IgD-negative memory B cell (primary cell): ENCODE measurements around the gene MYCBPAP. TPM values are rescaled to one million over a fixed set of nuclear protein-coding genes. Genes with fewer than 3 reads are reported as not detected.
A peak's percentile ranks its signal among the peaks of the same experiment; 100 is the strongest.

ENCODE experiments used
- H3K27ac Mint-ChIP-seq, 3 donors: one replicate each; pipeline ENCODE4 v1.8.0; 2020 to 2022; ENCODE audit warnings: mild to moderate bottlenecking in 3 of 3, mixed read lengths in 3 of 3, moderate library complexity in 1 of 3
- H3K27me3 Mint-ChIP-seq: one replicate; pipeline ENCODE4 v1.8.0; 2021; ENCODE audit warnings: mixed read lengths
- H3K36me3 Mint-ChIP-seq: one replicate; pipeline ENCODE4 v1.8.0; 2020; ENCODE audit warnings: mild to moderate bottlenecking, mixed read lengths
- H3K4me1 Mint-ChIP-seq, 3 donors: one replicate each; pipeline ENCODE4 v1.8.0; 2020 to 2022; ENCODE audit warnings: mixed read lengths in 3 of 3, mild to moderate bottlenecking in 1 of 3
- H3K4me3 Mint-ChIP-seq, 4 donors: one replicate each; pipeline ENCODE4 v1.8.0; 2020 to 2022; ENCODE audit warnings: mild to moderate bottlenecking in 4 of 4, mixed read lengths in 4 of 4, moderate library complexity in 3 of 4
- H3K9me3 Mint-ChIP-seq, 3 donors: one replicate each; pipeline ENCODE4 v1.8.0; 2020 to 2021; ENCODE audit warnings: mixed read lengths in 3 of 3, mild to moderate bottlenecking in 1 of 3
- polyA plus RNA-seq: library from polyadenylated mRNA; unstranded; fragments of 300-500 nt; fragmentation: Illumina TruSeq; gene quantifications from one replicate; pipeline ENCODE4 v1.2.3, GENCODE V29; 2021

MYCBPAP gene
- polyA plus RNA-seq, 1 donor from 2014 or later, result 1.3 TPM

DNA sequence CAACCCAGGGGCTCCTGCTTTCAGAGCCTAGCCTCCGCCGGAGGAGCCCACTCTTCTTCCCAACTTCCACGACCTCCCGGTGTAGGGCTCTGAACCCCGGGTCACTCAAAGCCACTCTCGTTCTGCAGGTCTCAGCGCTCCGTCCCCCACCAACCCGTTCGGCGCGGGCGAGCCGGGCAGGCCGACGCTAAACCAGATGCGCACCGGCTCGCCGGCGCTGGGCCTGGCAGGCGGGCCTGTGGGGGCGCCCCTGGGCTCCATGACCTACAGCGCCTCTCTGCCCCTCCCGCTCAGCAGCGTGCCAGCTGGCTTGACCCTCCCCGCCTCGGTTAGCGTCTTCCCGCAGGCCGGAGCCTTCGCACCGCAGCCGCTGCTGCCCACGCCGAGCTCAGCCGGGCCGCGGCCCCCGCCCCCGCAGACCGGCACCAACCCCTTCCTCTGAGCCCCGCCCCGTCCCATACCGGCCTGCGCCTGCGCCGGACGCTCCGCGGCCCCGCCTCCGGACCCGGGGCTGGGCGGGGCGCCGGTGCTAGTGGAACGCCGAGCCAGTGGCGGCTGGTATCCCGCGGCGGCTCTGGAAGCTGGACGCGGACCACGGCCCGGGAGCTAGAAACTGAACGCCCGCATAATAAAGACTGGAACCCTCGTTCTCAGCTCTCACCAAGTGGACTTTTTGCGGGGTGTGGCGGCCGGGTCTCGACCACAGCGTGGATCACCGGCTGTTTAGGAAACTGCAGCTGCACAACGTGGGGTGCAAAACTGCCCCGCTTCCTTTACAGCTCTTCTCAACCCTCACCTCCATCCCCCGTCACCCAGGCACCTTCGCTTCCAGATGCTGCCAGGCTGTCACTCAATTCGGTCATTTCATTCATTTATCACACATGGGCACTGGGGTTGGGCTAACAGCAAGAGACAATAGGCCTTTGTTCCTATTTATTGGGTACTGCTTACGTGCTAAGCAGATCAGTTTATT, 33.8 kb downstream of the MYCBPAP start:
- peak overlapping the region in 2 of 3 donors; percentile 11 to 86 for H3K27ac Mint-ChIP-seq
- H3K36me3 Mint-ChIP-seq, result no peaks in the 10 kb centered on the region
- peaks cover 0 to 1% (median 0%) of the 10 kb centered on the region in 3 donors for H3K9me3 Mint-ChIP-seq
- peak overlapping the region; percentile 81 to 95 (median 89) for H3K4me3 Mint-ChIP-seq
- peaks cover 1% of the 10 kb centered on the region for H3K27me3 Mint-ChIP-seq
- peaks cover 9 to 18% (median 10%) of the 10 kb centered on the region in 3 donors for H3K4me1 Mint-ChIP-seq

DNA sequence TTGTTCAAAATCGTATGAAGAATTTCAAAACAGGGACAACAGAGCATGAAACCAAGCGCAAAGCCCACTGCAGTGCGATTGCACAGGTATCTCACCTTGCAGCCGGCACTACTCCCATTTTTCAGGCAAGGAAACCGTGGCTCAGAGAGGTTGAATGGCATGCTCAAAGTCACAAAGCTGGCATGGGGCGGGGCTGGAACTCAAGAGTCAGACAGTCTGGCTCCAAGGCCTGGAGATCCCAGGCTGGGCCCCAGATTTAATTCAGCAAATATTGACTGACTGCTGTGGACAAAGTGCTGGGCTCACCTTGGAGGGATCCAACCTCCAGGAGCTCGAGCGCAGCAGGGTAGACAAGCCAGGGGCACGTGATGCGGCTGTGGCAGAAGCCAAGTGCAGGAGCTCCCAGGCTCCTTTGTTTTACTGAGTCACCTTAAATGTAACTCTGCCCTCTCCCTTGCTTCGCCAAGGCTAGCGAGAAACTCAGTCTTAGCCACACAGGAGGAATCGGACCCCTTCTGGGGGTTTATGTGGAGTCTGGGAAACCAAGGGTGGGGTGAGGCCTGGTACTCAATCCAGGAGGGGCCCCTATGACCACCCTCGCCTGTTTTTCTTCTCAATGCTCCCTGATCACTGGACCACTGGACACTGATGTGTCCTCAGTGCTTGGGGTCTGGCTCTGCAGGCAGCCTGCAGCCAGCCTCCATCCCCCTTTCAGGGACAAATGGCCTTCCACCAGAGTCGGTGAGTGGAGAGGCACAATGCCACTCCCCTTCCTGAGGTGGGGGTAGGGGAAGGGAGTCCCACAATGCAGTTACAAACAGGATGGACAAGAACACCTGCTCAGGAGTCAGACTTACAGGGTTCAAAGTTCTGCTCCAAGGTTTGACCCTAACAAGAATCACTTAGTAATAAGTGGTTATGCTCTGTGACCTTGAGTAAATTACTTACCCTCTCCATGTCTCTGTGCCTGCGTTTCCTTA, 34.8 kb downstream of the MYCBPAP start:
- Mint-ChIP-seq H3K27ac (peak overlapping the region; percentile 40 to 56 (median 43)), H3K9me3 (peaks cover 0 to 1% (median 0%) of the 10 kb centered on the region in 3 donors), H3K4me1 (peaks cover 13 to 18% (median 13%) of the 10 kb centered on the region in 3 donors), H3K27me3 (peaks cover 1% of the 10 kb centered on the region), H3K36me3 (no peaks in the 10 kb centered on the region), H3K4me3 (peak overlapping the region; percentile 81 to 95 (median 89))

DNA sequence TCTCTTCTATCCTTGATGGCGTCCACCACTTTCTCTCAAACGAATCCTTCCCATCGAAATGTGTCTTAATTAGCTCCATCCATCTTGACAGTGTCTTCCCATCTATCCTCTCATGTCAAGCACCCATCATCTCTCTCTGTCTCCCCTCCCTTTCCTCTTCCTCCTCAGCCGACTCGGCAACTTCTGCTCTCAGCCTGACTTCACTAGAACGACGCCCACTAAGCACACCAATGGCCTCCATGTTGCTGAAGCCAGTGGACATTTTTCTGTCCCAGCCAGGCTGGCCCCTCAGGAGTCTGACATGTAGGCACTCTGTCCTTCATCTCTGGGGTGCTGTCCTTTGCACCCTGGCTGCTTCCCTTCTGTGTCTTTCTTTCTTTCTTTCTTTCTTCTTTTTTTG, 36.3 kb downstream of the MYCBPAP start:
- Mint-ChIP-seq H3K27me3 (peaks cover 1% of the 10 kb centered on the region), H3K36me3 (no peaks in the 10 kb centered on the region), H3K4me3 (peak overlapping the region; percentile 9 to 68 (median 24)), H3K9me3 (peaks cover 0 to 1% (median 0%) of the 10 kb centered on the region in 3 donors), H3K4me1 (peaks cover 13 to 18% (median 13%) of the 10 kb centered on the region in 3 donors), H3K27ac (no peak overlapping the region)

DNA sequence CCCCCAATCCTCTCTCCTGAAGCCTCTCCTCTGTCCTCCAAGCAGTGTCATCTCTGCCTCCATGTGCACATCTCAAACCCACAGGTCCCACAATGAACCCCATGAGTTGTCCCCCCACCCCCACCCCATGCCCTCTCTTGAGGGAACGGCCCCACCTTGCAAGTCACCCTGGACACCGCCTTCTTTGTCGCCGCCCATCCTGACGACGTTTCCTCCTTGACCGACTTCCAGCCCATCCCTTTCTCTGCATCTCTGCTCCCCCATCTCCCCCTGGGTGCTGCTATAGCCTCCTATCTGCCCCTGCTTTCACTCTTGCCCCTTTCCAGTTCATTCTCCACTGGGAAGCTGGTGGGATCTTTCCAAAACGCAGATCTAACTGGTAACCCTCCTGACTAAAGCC, 37.1 kb downstream of the MYCBPAP start:
- Mint-ChIP-seq H3K4me3 (peak overlapping the region in 1 of 4 donors; percentile 84), H3K27me3 (peaks cover 1% of the 10 kb centered on the region), H3K36me3 (peaks cover 2% of the 10 kb centered on the region), H3K4me1 (peaks cover 13 to 18% (median 14%) of the 10 kb centered on the region in 3 donors), H3K9me3 (peaks cover 0 to 1% (median 0%) of the 10 kb centered on the region in 3 donors), H3K27ac (no peak overlapping the region)

DNA sequence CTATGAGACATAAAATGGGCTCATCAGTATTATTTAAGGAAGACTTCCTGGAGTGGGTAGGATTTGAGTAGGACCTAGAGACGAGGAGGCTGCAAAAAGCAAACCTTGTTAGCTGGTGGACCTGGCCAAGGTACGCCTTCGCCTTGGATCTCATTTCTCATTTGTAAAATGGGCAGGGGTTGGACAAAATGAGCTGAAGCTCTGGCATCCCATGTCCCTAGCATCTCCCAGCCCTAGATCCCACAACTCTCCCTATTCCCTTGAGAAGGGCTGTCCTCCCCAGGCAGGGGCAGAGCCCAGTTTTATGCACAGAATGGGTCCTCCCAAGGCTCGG, 38.4 kb downstream of the MYCBPAP start:
- H3K4me1 Mint-ChIP-seq, result peaks cover 12 to 16% (median 13%) of the 10 kb centered on the region in 3 donors
- H3K4me3 Mint-ChIP-seq, result peak overlapping the region; percentile 67 to 89 (median 78)
- H3K27ac Mint-ChIP-seq, result peak overlapping the region in 2 of 3 donors; percentile 9 to 27
- peaks cover 0 to 1% (median 0%) of the 10 kb centered on the region in 3 donors for H3K9me3 Mint-ChIP-seq
- peaks cover under 1% of the 10 kb centered on the region for H3K27me3 Mint-ChIP-seq
- peaks cover 4% of the 10 kb centered on the region for H3K36me3 Mint-ChIP-seq

DNA sequence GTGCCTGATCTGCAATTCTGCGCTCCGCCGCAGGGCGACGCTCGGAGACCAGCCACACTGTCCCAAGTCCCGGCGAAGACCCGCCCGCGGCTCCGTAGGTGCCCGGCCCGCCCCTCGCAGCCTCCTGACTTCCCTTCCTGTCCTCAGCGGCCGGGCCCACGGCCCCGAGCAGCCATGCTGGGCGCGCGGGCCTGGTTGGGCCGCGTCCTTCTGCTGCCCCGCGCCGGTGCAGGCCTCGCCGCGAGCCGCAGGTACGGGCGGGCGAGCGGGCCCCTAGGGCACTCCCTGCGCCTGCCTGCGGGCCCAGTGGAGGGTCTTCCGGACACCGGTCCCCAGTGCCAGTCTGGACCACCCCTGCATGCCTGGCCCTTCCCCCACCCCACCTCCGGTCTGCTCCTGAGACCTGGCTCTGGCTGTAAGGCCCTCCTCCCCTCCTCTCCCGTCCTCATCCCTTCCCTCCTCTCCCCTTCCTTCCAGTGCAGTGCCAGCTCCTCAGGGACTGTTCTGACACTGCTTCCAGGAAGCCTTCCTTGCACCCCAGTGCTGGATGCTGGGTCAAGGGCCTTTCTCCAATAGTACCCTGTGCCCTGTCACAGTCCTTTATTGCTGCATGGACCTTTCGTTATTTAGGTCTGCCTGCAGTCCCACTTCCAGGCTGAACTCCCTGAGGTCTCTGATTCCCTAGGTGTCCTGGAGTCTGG, 38.9 kb downstream of the MYCBPAP start, which contains the start of gene SPATA20:
Gene SPATA20, plus strand, starts transcription at position 140 of the 701 bp plus-strand sequence. Its CDS starts 35 bp downstream, at position 175.
- Mint-ChIP-seq H3K4me1 (peaks cover 11 to 13% (median 12%) of the 10 kb centered on the region in 3 donors), H3K36me3 (peaks cover 4% of the 10 kb centered on the region), H3K9me3 (peaks cover 0 to 1% (median 0%) of the 10 kb centered on the region in 3 donors), H3K27ac (peak within 1 kb of the TSS in 2 of 3 donors; percentile 9 to 90), H3K4me3 (peak within 1 kb of the TSS; percentile 72 to 94 (median 82)), H3K27me3 (no peaks in the 10 kb centered on the region)

DNA sequence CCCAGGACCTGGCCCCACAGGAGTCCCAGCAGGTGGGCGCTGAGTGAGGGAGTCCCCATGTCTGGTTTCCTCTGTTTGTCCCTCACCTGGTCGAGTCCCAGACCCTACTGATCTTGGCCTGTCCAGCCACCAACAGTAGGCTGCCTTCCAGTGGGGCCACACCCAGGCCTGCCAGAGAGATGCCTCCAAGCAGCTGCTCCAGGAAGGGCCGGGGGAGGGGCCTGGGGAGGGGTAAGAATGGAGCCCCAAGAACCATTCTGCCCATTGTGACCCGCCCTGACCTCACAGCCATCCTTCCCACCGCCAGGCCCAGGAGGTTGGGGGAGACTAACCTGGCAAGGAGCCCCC, 39.5 kb downstream of the MYCBPAP start:
- Mint-ChIP-seq H3K9me3 (peaks cover 0 to 1% (median 0%) of the 10 kb centered on the region in 3 donors), H3K4me1 (peaks cover 7 to 8% (median 8%) of the 10 kb centered on the region in 3 donors), H3K27me3 (no peaks in the 10 kb centered on the region), H3K27ac (peak overlapping the region in 2 of 3 donors; percentile 9 to 90), H3K4me3 (peak overlapping the region; percentile 72 to 94 (median 82)), H3K36me3 (peaks cover 4% of the 10 kb centered on the region)

DNA sequence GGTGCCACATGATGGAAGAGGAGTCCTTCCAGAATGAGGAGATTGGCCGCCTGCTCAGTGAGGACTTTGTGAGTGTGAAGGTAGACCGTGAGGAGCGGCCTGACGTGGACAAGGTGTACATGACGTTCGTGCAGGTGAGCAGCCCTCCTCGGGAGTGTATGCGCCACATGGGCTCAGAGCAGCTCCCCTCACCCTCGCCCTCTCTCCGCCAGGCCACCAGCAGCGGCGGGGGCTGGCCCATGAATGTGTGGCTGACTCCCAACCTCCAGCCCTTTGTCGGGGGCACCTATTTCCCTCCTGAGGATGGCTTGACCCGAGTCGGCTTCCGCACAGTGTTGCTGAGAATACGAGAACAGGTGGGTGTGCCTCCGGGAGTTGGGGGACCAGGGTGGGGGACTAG, 40.6 kb downstream of the MYCBPAP start:
- no peak overlapping the region for H3K4me3 Mint-ChIP-seq
- peaks cover 0 to 1% (median 0%) of the 10 kb centered on the region in 3 donors for H3K9me3 Mint-ChIP-seq
- H3K36me3 Mint-ChIP-seq, result peaks cover 4% of the 10 kb centered on the region
- no peaks in the 10 kb centered on the region for H3K27me3 Mint-ChIP-seq
- no peak overlapping the region for H3K27ac Mint-ChIP-seq
- peaks cover 5 to 8% (median 7%) of the 10 kb centered on the region in 3 donors for H3K4me1 Mint-ChIP-seq

DNA sequence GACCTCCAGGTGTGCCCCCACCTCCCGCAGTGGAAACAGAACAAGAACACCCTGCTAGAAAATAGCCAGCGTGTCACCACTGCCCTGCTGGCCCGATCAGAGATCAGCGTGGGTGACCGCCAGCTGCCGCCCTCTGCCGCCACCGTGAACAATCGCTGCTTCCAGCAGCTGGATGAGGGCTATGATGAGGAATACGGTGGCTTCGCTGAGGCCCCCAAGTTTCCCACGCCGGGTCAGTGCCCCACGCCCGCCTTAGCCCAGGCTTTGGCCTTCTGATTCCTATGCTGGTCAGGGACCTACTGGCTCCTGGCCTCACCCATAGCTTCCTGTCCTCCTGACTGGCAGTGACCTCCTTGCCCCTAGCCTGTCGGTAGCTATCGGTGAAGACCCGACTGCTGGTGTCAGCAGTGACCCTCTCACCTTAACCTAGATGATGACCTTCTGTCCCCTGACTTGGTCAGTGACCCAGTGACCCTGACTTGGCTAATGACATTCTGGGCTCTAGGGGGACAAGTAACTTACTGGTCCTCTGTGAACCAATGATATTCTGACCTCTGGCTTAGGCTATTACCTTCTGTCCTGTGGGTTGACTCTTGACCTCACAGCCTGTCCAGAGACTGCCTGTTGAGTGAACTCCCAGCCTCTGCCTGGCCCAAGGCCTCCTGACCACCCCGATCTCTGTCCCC, 41.2 kb downstream of the MYCBPAP start:
- Mint-ChIP-seq H3K9me3 (peaks cover 0 to 1% (median 0%) of the 10 kb centered on the region in 3 donors), H3K4me3 (peak overlapping the region in 2 of 4 donors; percentile 11 to 68), H3K4me1 (peaks cover 0 to 8% (median 7%) of the 10 kb centered on the region in 3 donors), H3K27me3 (no peaks in the 10 kb centered on the region), H3K36me3 (peaks cover 4% of the 10 kb centered on the region), H3K27ac (peak overlapping the region in 1 of 3 donors; percentile 15)

DNA sequence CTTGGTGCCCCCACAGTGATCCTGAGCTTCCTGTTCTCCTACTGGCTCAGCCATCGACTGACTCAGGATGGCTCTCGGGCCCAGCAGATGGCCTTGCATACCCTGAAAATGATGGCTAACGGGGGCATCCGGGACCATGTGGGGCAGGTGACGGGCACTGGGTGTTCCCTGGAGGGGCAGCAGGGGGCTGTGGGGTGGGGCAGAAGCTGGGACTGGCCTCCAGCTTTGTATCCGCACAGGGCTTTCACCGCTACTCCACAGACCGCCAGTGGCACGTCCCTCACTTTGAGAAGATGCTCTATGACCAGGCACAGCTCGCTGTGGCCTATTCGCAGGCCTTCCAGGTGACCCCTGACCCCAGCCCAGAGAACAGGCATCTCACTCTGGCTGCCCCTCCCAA, 41.7 kb downstream of the MYCBPAP start:
- peaks cover 0 to 1% (median 0%) of the 10 kb centered on the region in 3 donors for H3K9me3 Mint-ChIP-seq
- H3K27me3 Mint-ChIP-seq, result no peaks in the 10 kb centered on the region
- peaks cover 0 to 10% (median 7%) of the 10 kb centered on the region in 3 donors for H3K4me1 Mint-ChIP-seq
- peaks cover 9% of the 10 kb centered on the region for H3K36me3 Mint-ChIP-seq
- H3K4me3 Mint-ChIP-seq, result no peak overlapping the region
- peak overlapping the region in 1 of 3 donors; percentile 15 for H3K27ac Mint-ChIP-seq

DNA sequence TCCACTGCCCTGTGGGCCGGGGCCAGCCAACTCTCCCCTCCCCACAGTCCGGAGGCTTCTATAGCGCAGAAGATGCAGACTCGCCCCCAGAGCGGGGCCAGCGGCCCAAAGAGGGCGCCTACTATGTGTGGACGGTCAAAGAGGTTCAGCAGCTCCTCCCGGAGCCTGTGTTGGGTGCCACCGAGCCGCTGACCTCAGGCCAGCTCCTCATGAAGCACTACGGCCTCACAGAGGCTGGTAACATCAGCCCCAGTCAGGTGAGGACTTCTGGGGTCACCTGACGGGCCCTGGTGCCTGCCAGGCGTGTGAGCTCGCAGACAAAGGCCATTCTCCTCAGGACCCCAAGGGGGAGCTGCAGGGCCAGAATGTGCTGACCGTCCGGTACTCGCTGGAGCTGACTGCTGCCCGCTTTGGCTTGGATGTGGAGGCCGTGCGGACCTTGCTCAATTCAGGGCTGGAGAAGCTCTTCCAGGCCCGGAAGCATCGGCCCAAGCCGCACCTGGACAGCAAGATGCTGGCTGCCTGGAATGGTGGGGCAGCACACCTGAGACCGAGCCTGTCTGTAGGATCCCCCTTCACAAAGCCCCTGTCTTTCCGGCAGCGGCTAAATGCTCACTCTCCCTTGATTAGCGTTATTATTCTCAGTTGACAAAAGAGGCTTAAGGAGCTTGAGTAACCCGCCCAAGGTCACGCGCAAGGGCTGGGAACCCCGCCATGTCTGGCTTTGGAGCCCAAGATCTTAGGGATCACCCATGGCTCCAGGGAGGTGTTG, 42.6 kb downstream of the MYCBPAP start:
- Mint-ChIP-seq H3K27me3 (no peaks in the 10 kb centered on the region), H3K27ac (no peak overlapping the region), H3K9me3 (no peaks in the 10 kb centered on the region), H3K4me1 (peaks cover 0 to 10% (median 7%) of the 10 kb centered on the region in 3 donors), H3K4me3 (peak overlapping the region in 1 of 4 donors; percentile 39), H3K36me3 (peaks cover 11% of the 10 kb centered on the region)

DNA sequence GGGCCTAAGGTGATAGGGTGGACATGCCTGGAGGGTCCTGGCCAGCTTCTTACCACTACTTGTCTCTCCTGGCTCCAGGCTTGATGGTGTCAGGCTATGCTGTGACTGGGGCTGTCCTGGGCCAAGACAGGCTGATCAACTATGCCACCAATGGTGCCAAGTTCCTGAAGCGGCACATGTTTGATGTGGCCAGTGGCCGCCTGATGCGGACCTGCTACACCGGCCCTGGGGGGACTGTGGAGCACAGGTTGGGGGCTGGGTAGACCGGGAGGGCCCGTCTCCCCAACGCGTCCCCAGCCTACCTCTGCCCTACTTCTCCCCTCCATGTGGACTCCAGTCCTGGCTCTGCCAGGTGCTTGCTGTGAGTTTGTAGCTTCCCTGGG, 43.2 kb downstream of the MYCBPAP start:
- H3K36me3 Mint-ChIP-seq, result peaks cover 14% of the 10 kb centered on the region
- H3K27ac Mint-ChIP-seq, result no peak overlapping the region
- H3K9me3 Mint-ChIP-seq, result no peaks in the 10 kb centered on the region
- H3K4me3 Mint-ChIP-seq, result no peak overlapping the region
- peaks cover 1% of the 10 kb centered on the region for H3K27me3 Mint-ChIP-seq
- peaks cover 0 to 8% (median 7%) of the 10 kb centered on the region in 3 donors for H3K4me1 Mint-ChIP-seq

DNA sequence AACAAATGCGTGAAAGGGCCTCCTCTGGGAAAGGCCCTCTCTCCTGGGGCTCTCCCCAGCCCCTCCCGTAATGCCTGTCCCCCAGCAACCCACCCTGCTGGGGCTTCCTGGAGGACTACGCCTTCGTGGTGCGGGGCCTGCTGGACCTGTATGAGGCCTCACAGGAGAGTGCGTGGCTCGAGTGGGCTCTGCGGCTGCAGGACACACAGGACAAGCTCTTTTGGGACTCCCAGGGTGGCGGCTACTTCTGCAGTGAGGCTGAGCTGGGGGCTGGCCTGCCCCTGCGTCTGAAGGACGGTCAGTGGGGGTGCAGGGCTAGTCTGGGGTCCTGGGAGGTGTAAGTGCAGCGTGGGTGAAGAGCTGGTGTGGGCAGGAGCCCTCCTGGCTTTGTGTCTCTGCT, 43.6 kb downstream of the MYCBPAP start:
- Mint-ChIP-seq H3K27me3 (peaks cover 1% of the 10 kb centered on the region), H3K4me3 (no peak overlapping the region), H3K9me3 (no peaks in the 10 kb centered on the region), H3K4me1 (peaks cover 0 to 5% (median 5%) of the 10 kb centered on the region in 3 donors), H3K27ac (peak overlapping the region in 1 of 3 donors; percentile 6), H3K36me3 (peaks cover 14% of the 10 kb centered on the region)
